ENCODE measurements around the gene PPP1R13B.

Gene PPP1R13B

DNA sequence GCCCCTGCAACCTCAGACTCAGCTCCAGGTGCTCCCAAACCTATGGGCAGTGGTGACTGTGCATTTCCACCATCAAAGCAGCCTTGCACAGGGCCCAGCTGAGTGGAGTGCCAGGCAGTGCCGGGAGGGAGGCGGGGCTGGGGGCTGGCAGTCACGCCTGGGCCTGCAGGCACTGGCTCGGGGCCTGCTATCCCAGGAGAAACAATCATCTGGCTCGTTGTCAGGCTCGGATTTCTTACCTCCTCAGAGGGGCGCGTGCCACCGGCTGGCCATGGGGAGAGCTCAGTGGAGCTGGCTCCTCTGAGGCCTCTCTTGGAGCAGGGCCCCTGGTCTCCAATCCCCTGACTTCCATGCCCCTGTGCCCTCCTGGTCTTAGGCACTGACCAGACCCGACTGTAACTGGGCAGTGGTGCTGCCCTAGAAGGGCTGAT is 20.2 kb upstream of the PPP1R13B start:
- Histone ChIP-seq H3K27me3 (ENCODE audit: insufficient read depth, poor library complexity, severe bottlenecking) (peaks cover 4% of the 10 kb centered on the region), H3K4me3 (replicated peaks; ENCODE audit: insufficient read depth, low read length) (no peak overlapping the region), H3K27ac (replicated peaks) (no peak overlapping the region)
- no peak for DNase-seq (ENCODE audit: low read depth in 1 of 2, low spot score in 1 of 2)
- TF ChIP-seq GABPA (IDR thresholded peaks at IDR 0.05; ENCODE audit: low read depth): no peak
- TF ChIP-seq, protein P1, sequence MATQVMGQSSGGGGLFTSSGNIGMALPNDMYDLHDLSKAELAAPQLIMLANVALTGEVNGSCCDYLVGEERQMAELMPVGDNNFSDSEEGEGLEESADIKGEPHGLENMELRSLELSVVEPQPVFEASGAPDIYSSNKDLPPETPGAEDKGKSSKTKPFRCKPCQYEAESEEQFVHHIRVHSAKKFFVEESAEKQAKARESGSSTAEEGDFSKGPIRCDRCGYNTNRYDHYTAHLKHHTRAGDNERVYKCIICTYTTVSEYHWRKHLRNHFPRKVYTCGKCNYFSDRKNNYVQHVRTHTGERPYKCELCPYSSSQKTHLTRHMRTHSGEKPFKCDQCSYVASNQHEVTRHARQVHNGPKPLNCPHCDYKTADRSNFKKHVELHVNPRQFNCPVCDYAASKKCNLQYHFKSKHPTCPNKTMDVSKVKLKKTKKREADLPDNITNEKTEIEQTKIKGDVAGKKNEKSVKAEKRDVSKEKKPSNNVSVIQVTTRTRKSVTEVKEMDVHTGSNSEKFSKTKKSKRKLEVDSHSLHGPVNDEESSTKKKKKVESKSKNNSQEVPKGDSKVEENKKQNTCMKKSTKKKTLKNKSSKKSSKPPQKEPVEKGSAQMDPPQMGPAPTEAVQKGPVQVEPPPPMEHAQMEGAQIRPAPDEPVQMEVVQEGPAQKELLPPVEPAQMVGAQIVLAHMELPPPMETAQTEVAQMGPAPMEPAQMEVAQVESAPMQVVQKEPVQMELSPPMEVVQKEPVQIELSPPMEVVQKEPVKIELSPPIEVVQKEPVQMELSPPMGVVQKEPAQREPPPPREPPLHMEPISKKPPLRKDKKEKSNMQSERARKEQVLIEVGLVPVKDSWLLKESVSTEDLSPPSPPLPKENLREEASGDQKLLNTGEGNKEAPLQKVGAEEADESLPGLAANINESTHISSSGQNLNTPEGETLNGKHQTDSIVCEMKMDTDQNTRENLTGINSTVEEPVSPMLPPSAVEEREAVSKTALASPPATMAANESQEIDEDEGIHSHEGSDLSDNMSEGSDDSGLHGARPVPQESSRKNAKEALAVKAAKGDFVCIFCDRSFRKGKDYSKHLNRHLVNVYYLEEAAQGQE (IDR thresholded peaks at IDR 0.05; ENCODE audit: insufficient replicate concordance, low read depth): no peak
- no peak for TF ChIP-seq POLR2AphosphoS5 (IDR thresholded peaks at IDR 0.05; ENCODE audit: low read depth)
- TF ChIP-seq, protein P2, sequence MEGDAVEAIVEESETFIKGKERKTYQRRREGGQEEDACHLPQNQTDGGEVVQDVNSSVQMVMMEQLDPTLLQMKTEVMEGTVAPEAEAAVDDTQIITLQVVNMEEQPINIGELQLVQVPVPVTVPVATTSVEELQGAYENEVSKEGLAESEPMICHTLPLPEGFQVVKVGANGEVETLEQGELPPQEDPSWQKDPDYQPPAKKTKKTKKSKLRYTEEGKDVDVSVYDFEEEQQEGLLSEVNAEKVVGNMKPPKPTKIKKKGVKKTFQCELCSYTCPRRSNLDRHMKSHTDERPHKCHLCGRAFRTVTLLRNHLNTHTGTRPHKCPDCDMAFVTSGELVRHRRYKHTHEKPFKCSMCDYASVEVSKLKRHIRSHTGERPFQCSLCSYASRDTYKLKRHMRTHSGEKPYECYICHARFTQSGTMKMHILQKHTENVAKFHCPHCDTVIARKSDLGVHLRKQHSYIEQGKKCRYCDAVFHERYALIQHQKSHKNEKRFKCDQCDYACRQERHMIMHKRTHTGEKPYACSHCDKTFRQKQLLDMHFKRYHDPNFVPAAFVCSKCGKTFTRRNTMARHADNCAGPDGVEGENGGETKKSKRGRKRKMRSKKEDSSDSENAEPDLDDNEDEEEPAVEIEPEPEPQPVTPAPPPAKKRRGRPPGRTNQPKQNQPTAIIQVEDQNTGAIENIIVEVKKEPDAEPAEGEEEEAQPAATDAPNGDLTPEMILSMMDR (IDR thresholded peaks at IDR 0.05; ENCODE audit: insufficient read depth, low read length): no peak
- TF ChIP-seq SPI1 (IDR thresholded peaks at IDR 0.05; ENCODE audit: borderline replicate concordance, low read depth): no peak

DNA sequence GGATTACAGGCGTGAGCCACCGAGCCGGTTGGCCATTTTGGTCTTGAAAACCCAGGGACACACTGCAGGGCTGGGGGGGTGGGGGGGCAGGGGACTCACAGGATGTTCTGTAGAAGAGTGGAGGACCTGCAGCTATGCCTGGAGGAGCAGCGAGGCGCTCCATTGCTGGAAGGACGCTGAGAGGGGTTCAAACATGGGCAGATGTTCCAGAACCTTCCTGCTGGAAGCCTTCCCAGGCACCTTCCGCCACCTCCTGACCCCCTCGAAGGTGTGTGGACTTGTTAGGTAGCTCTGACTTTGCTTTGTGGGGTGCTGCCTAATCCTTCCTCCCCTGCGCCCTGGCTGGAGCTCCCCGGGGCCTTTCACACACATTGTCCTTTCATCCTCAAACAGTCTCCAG is 19.6 kb upstream of the PPP1R13B start:
- DNase-seq (ENCODE audit: low read depth in 1 of 2, low spot score in 1 of 2): no peak
- peaks cover 4% of the 10 kb centered on the region for H3K27me3 ChIP-seq (ENCODE audit: insufficient read depth, poor library complexity, severe bottlenecking)
- H3K27ac ChIP-seq (replicated peaks): no peak overlapping the region
- no peak for TF ChIP-seq POLR2AphosphoS5 (IDR thresholded peaks at IDR 0.05; ENCODE audit: low read depth)
- TF ChIP-seq, protein P2 (IDR thresholded peaks at IDR 0.05; ENCODE audit: insufficient read depth, low read length): no peak
- no peak for TF ChIP-seq GABPA (IDR thresholded peaks at IDR 0.05; ENCODE audit: low read depth)
- TF ChIP-seq SPI1 (IDR thresholded peaks at IDR 0.05; ENCODE audit: borderline replicate concordance, low read depth): no peak
- TF ChIP-seq, protein P1 (IDR thresholded peaks at IDR 0.05; ENCODE audit: insufficient replicate concordance, low read depth): no peak
- H3K4me3 ChIP-seq (replicated peaks; ENCODE audit: insufficient read depth, low read length): no peak overlapping the region

DNA sequence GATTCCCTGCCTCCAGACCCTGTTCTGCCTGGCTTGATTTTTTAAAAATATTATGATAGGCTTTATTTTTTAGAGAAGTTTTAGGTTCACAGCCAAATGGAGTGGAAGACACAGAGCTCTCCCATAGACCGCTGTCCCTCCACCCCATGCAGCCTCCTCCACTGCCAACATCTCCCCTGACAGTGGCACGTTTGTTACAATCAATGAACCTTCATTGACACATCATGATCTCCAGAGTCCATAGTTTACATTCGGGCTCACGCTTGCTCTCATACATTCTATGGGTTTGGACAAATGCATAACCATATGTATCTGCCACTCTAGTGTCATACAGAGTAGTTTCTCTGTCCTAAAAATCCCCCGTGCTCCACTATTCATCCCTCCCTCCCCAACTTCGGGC is 15.9 kb upstream of the PPP1R13B start:
- H3K4me3 ChIP-seq (replicated peaks; ENCODE audit: insufficient read depth, low read length): no peak overlapping the region
- DNase-seq (ENCODE audit: low read depth in 1 of 2, low spot score in 1 of 2): no peak
- H3K27me3 ChIP-seq (ENCODE audit: insufficient read depth, poor library complexity, severe bottlenecking): peaks cover 4% of the 10 kb centered on the region
- TF ChIP-seq, protein P2 (IDR thresholded peaks at IDR 0.05; ENCODE audit: insufficient read depth, low read length): no peak
- TF ChIP-seq, protein P1 (IDR thresholded peaks at IDR 0.05; ENCODE audit: insufficient replicate concordance, low read depth): no peak
- no peak for TF ChIP-seq SPI1 (IDR thresholded peaks at IDR 0.05; ENCODE audit: borderline replicate concordance, low read depth)
- no peak for TF ChIP-seq POLR2AphosphoS5 (IDR thresholded peaks at IDR 0.05; ENCODE audit: low read depth)
- no peak for TF ChIP-seq GABPA (IDR thresholded peaks at IDR 0.05; ENCODE audit: low read depth)
- no peak overlapping the region for H3K27ac ChIP-seq (replicated peaks)
